ENCODE results near the gene RNF31. TPM values are rescaled to one million over a fixed set of nuclear protein-coding genes. Genes with fewer than 3 reads are reported as not detected.

RNF31 gene
- total and polyA plus RNA-seq, 2 donors (not counting 1 experiment from before 2014, with no cell fraction given) = 69.8 to 103 TPM

DNA sequence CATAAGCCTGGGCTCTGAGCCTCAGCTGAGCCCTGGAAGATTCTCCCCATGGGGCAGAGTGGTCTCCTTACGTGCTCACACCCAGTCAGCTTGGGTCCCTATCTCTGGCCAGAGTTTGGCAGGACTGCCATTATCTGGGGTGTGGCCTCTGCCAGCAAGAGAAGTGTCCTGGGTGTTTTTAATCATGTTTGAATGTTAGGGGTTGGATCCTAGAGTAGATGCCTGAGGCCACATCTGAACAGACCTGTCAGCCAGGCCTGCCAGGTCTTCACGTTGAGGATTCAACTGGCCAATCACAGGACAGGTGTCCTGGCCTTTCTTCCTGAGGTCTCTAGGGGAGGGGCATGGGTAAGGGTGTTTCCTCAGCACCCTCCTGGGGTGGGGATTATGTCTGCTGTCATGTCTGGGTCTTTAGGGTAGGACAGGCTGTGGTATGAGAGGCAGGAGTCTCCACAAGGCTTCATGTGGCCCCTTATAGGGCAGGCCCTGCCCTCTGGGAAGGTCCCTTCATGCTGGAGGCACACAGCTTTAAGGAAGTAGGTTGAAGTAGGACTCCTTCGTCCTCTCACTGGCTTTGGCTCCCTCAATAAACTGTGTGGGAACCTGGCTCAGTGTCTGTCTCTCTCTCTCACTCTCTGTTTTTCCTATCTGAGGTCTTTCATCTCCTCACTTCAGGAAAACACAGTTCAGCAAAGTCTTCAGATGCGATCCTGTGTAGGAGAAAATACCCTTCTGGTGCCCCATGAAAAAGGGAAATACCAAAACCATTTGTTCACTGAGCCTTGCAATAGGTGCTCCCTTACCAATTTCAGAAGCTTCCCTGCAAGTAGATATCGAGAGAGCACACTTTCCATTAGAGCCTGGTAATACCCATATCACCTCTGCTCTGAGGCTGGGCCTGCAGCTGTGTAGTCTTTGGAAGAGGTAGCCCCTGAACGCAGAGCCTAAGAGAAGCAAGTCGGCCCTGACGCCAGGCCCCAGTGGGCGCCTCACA lies 23.6 kb upstream of the RNF31 start:
- Histone ChIP-seq H3K4me2 (replicated peaks; ENCODE audit: low read depth, low read length, poor library complexity, severe bottlenecking) (peak overlapping the region; percentile 57), H3K36me3 (replicated peaks in 1 of 2; ENCODE audit: control extremely low read depth in 1 of 2, control insufficient read depth in 1 of 2, extremely low read depth in 1 of 2, insufficient read depth in 2 of 2, low read length in 1 of 2) (peaks cover 8 to 37% of the 10 kb centered on the region in 2 experiments), H2AFZ (ENCODE audit: insufficient read depth, low read depth, low read length, poor library complexity, severe bottlenecking) (peak overlapping the region; percentile 62), H3K4me3 (ENCODE audit: control extremely low read depth in 1 of 5, extremely low read depth in 1 of 5, insufficient read depth in 1 of 5, low read depth in 2 of 5, low read length in 4 of 5) (no peak overlapping the region), H3K9ac (ENCODE audit: low read length) (peak overlapping the region; percentile 14), H3K79me2 (ENCODE audit: control insufficient read depth, insufficient read depth, low read length) (peaks cover 4% of the 10 kb centered on the region), H4K20me1 (ENCODE audit: control insufficient read depth, insufficient read depth, low read length, poor library complexity, severe bottlenecking) (no peaks in the 10 kb centered on the region), H3K27me3 (replicated peaks in 1 of 4; ENCODE audit: control extremely low read depth in 1 of 4, control insufficient read depth in 3 of 4, insufficient read depth in 4 of 4, low read length in 3 of 4) (no peaks in the 10 kb centered on the region), H3K4me1 (ENCODE audit: control insufficient read depth in 2 of 2, insufficient read depth in 2 of 2, low read length in 2 of 2) (peaks cover 33 to 34% of the 10 kb centered on the region in 2 donors), H3K27ac (ENCODE audit: low read length in 2 of 2) (peak overlapping the region; percentile 30 to 92), H3K9me3 (ENCODE audit: control extremely low read depth in 1 of 3, control insufficient read depth in 2 of 3, insufficient read depth in 1 of 3, low read length in 2 of 3) (no peaks in the 10 kb centered on the region)
- CTCF ChIA-PET = interaction anchor here (0.6 to 1.3 kb wide), 4 partner anchors 14 to 35 kb away, joined by 3 read pairs; partner anchors contain the start of gene EMC9
- Mint-ChIP-seq H3K4me1 (peaks cover 33% of the 10 kb centered on the region), H3K27me3 (no peaks in the 10 kb centered on the region), H3K4me3 (peak overlapping the region; percentile 39), H3K27ac (peak overlapping the region; percentile 91), H3K9me3 (ENCODE audit: insufficient read depth) (no peaks in the 10 kb centered on the region)
- 79% methylated on average over 7 of the region's 9 CpGs for WGBS (ENCODE audit: insufficient coverage)
- ATAC-seq (ENCODE audit: low read depth) (peak; percentile 56), DNase-seq (peak; percentile 71)
- POLR2A ChIA-PET = interaction anchor here (1.5 kb wide), 1 partner anchor 12 kb away, joined by 4 read pairs; the partner anchor contains the start of gene PSME1
- intact Hi-C loops (cut with micrococcal nuclease) = no loop called here
- TF ChIP-seq, protein P1, sequence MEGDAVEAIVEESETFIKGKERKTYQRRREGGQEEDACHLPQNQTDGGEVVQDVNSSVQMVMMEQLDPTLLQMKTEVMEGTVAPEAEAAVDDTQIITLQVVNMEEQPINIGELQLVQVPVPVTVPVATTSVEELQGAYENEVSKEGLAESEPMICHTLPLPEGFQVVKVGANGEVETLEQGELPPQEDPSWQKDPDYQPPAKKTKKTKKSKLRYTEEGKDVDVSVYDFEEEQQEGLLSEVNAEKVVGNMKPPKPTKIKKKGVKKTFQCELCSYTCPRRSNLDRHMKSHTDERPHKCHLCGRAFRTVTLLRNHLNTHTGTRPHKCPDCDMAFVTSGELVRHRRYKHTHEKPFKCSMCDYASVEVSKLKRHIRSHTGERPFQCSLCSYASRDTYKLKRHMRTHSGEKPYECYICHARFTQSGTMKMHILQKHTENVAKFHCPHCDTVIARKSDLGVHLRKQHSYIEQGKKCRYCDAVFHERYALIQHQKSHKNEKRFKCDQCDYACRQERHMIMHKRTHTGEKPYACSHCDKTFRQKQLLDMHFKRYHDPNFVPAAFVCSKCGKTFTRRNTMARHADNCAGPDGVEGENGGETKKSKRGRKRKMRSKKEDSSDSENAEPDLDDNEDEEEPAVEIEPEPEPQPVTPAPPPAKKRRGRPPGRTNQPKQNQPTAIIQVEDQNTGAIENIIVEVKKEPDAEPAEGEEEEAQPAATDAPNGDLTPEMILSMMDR (IDR thresholded peaks at IDR 0.05) = no peak
- TF ChIP-seq EZH2 (IDR thresholded peaks at IDR 0.05; ENCODE audit: borderline replicate concordance, insufficient read depth, low read depth, low read length, poor library complexity, severe bottlenecking) = no peak
